SH-SY5Y (cell line): Measurements from ENCODE around the gene LAMTOR2.

ENCODE experiments used
- GATA2 ChIP-seq: IDR thresholded peaks from 2 replicates; pipeline ENCODE4 v1.6.1; 2011; ENCODE audit warnings: mild to moderate bottlenecking, low read depth, low read length
- GATA3 ChIP-seq: IDR thresholded peaks from 2 replicates; pipeline ENCODE4 v1.6.1; 2011; ENCODE audit warnings: low read depth, mild to moderate bottlenecking, low read length, moderate library complexity

LAMTOR2 gene

DNA sequence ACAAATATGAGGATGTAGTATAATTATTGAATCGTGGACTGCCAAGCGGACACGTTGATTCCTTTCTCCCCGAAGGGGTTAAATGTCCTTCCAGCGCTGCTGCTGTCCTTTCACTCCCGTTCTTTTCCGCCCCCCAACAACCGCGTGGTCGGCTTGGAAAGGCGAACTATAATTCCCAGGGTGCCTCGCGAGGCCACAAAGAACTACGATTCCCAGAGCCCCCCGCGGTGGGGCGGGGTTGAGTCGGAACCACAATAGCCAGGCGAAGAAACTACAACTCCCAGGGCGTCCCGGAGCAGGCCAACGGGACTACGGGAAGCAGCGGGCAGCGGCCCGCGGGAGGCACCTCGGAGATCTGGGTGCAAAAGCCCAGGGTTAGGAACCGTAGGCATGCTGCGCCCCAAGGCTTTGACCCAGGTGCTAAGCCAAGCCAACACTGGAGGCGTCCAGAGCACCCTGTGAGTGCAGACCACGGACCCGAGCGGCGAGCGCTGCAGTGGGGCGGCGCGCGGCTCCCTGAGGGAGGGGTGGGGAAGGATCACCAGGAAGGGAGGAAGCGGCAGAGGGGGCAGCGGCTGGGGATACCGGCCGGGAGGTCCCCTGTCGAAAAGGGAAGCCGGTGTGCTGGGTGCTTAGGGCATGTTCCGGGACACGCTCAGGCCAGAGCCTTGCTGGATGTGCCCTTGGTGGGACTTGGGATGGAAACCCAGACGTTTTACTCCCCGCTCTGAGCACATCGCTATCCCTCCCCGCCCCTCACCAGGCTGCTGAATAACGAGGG, at the start of gene LAMTOR2:
LAMTOR2 (plus strand) TSS at position 283 of the 781 bp plus-strand sequence; CDS start at position 391, 108 bp downstream.
- no peak for TF ChIP-seq GATA2
- no peak for TF ChIP-seq GATA3

DNA sequence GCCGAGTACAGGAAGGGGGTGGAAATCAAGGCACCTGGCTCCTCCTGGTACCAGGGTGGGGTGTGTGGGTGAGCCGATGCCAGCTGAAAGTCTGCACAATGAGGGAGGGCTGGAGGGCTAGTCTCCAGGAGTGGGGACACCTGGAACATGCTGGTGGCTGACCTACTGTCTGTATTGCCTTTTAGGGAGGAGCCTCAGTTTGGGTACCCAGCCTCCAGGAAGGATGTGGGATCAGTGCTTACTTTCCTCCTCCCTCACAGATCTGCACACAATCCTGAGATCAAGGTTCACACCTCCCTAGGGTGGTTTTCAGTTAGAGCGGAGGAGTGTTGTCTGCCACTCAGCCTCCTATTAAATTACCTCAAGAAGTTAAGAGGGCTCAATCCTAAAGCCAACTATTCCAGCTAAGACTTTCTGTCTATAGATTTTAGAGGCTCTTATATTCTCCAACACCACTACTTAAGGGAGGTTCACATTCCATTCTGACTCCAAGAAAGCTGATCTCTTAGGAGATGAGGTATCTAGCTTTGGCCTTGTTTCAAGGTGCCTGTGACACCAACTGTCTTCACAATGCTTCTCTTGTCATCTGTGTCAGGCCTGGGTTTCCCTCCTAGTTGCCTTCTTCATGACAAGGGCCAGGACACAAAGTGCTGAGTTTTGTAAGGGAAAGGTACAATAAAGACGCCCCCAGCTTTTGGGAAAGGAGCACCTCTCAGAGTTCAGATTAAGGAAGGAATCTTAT, 49.6 kb upstream of the LAMTOR2 start:
- TF ChIP-seq GATA3, result no peak
- TF ChIP-seq GATA2, result no peak

DNA sequence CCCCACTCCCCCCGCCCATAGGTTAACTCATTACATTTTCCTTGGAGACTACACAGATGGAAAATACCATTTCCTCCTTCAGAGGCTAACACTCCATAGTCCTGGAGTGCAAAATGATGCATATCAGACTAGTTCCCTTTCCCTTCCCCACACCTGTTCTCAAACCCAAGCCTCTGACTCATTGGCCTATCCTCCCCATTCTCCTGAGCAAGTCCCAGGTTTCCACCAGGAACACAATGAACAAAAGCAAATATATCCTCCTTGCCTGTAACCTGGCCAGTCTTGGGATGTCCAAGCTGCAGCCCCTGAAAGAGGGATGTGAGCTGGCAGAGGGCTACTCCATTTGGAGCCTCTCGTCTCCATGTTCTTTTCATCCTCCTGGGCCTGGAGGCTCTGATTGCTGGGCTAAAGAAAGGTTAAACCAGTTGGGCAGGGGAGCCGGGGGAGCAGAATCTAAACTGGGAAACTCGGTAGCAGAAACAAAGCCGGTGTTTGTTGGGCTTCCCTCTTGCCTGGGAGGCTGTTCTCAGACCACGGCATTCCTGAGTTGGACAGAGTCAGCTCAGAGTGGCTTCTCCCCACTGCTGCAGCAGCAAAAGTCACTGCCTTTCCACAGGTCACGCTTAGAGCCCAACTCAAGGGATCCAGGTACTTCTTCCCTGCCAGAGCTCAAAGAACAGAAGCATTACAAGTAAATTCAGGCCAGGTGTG, 47.8 kb upstream of the LAMTOR2 start:
- TF ChIP-seq GATA3 (no peak), GATA2 (no peak)

DNA sequence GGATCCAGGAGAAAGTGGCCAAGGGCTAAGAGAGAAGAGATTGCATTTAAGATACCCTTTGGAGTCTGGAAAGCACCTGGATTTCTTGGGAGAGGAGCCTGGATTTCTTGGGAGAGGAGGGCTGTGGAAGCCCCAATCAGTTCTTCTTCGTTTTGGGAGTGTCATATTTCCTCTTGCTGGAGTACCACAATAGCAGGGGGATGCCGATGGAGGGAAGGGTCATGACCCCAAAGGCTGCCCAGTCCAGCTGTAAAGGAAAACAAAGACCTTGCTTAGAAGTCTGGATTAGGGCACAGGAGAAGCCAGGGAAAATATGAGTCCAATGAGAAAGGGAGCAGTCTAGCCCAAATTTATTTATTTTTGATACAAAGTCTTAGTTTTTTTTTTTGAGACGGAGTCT, 45.2 kb upstream of the LAMTOR2 start:
- no peak for TF ChIP-seq GATA3

DNA sequence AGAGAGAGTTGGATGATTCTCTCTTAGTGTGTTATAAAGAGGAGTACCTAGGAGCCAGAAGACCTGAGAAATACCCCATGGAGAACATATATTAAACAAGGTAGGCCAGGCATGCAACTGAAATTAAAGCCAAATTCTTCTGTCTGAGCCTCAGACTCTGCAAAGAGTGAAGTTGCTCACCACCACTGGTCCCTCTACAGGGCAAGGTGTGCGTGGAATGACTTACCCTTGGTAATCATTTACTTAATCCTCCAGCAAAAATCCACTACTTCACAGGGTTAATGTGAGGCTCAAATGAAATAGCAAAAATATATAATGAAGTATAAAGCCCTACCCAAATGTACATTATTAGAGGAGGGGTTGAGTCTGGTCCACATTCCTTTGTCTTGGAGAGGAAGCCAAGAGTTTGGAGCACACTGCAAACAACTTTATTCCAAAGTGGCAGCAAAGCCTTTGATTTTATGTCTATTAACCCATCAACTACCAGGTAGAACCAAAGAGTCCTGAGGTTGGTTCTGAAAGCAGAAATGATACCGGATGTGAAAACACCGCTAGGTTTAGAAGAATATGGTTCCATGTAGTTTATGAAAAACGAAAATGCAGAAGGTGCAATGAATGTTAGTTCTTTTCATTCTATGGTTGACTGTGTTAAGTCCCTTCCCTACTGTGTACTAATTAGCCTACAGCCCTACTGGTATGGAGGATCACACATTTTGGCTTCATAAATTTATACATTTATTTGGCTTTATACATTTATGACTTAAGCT, 42.3 kb upstream of the LAMTOR2 start:
- TF ChIP-seq GATA2, result no peak
- no peak for TF ChIP-seq GATA3

DNA sequence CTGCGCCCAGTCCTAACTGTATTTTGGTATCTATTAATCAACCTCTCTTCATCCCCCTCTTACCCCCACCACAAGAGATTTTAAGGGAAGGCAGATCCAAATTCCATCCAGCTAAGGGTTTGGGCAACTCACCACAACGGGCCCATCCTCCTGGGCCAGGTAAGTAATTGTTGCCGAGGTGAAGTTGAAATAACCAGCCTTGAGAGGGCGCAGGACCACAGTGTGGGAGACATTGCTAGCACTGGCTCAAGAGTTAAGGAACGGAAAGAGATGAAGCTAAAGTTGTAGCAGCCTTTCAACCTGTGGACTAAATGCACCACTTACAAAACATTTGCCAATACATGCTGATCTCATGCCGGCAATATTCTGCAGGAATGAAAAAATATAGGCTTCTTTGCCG, 39.8 kb upstream of the LAMTOR2 start:
- TF ChIP-seq GATA2 (no peak), GATA3 (no peak)

DNA sequence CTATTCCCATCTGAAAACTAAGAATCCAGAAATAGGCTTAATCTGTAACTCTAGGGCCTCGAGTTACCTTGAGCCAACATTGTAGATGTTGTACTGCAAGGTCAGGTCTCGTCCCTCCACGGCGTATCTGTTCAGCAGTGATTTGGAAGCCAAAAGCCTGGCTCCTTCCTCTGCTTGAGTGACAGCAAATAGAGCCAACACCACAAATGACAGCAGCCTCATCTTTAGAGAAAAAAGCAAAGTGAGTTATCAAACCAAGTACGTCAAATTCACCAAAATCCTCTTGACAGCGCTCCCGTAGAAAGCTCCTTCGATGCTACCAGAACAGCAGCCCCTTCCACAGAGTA, 34.7 kb upstream of the LAMTOR2 start:
- TF ChIP-seq GATA3, result no peak
- TF ChIP-seq GATA2, result no peak

DNA sequence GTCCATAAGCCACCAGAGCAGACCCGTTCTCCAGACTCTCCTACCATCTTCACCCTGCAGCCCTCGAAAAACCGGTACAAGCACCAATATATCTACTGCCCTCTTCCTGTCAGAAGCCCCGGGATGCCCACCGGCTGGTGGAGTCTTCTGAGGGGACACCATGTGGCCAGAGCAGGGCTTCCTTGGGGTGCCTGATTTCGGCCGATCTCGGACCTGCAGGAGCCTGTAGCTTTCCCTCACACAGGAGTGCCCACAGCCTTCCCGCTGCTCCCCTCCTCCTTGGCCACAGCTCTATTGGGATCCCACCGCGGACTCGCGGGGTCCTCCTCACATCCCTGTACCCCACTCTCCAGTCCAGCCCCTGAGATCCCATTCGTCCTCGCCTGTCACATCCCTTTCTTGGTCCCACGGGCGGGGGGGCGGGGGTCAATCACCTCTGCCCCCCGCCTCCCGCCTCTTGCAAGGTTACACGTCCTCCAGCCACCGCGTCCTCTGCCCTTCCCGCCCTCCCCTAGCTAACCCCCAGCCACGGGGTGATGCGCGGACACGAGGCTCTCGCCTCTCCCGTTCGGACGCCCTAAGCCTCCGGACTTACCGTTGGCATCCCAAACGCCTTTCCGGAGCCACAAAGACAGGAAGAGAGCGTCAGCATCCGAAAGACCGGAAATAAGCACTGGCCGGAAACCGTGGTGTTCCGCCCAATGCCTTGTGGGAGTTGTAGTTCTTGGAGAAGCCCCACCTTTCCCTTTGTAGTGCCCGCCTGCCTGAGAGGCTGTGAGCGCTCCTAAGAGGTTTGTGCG, 34.1 kb upstream of the LAMTOR2 start, which contains the start of gene SSR2:
SSR2 (minus strand) TSS at position 659 of the 800 bp plus-strand sequence. CDS start 784 bp downstream, outside the sequence.
- TF ChIP-seq GATA2 (no peak), GATA3 (no peak)

DNA sequence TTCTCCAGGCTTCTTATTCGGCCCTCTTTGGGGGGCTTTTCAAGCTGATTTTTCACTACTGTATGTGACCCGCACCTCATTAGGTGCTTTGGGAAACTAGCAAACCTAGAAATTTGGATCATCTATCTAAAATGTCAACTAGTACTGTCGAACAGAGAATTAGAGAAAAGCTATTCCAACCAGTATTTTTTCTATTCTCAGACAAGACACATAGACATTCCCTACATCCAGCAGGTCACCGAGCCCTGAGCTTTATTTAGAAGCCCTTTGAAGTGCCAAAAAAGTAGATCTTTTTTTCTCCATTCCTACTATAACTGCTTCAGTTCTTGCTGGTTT, 33.5 kb upstream of the LAMTOR2 start:
- TF ChIP-seq GATA3, result no peak
- TF ChIP-seq GATA2, result no peak

DNA sequence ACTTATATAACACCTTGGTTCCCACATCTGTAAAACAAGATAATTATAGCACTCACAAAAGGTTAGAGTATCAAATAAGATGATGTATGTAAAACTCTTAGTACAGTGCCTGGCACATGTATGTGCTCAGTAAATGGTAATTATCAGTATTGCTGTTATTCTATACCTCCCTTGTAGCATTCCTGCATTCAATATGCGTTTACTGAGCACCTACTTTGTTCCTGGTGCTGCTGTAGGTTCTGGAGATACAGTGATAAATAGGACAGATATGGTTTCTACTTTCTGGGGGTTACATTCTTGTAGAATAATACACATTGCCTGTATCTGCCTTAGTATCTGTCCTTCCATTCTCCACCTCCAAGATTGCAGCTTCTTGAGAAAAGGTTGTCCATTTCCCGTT, 32.6 kb upstream of the LAMTOR2 start:
- no peak for TF ChIP-seq GATA3
- TF ChIP-seq GATA2, result no peak

DNA sequence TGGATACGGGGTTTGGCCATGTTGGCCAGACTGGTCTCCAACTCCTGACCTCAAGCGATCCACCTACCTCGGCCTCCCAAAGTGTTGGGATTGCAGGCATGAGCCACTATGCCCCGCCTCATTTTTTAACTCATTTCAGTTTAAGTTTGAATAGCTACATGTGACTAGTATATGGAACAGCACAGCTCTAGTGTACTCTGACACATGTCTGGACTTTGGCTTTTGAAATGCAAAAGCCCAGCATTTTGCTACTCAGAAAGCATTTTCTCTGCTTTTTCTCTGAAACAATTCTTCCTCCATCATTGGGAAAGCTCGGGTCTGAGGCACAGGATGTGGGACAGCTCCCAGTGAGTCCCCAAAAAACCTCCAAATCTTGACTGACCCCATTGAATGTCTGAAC, 29.8 kb upstream of the LAMTOR2 start:
- no peak for TF ChIP-seq GATA3
- no peak for TF ChIP-seq GATA2

DNA sequence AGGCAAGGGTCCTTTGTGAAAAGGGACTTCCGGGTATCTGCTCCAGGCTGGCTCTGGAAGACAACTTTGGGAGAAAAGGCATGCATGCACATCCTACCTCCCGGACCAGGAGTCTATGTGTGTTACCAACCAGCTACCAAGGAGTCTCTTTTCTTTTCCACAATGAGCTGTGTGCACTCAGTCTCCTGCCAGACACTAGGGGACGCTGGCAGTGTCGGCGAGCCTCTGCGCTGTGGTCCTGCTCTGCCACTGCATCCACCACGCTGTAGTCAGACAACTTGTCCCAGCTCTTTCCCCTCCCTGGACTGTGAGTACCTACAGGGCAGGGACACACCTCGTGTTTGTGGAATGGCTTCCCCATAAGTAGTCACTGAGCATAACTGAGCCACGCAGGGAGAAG, 28.7 kb upstream of the LAMTOR2 start:
- TF ChIP-seq GATA3, result no peak

DNA sequence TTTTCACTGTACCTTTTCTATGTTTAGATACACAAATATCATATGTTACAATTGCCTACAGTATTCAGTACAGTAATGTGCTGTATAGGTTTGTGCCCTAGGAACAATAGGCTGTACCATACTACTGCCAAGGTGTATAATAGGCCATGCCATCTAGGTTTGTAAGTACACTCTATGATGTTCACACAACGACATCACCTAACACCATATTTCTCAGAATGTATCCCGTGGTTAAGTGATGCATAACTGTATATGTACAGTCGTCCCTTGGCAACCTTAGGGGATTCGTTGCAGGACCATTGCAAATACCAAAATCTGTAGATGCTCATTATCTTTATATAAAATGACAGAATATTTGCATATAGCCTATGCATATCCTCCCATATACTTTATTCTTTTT, 28.0 kb upstream of the LAMTOR2 start:
- TF ChIP-seq GATA2 (no peak), GATA3 (no peak)

DNA sequence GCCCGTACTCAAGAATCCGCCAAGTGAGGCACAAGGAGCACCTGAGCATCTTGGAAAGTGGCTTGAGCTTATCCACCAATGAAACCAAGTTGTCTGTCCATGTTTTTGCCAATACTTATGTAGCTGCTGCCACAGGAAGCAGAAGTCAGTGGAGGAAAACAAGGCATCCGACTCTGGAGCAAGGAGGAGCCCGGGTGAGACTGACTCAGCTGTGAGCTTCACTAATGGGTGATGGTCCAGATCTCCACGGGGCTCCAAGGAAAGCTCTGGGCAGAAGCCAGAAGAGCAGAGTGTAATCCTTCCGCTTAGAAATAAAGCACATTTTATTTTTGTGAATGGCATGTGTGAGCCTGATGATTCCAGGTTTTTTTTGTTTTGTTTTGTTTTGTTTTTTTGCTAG, 21.6 kb upstream of the LAMTOR2 start:
- TF ChIP-seq GATA2 (no peak), GATA3 (no peak)
